ENCODE data around the gene NFKBIA.

DNA sequence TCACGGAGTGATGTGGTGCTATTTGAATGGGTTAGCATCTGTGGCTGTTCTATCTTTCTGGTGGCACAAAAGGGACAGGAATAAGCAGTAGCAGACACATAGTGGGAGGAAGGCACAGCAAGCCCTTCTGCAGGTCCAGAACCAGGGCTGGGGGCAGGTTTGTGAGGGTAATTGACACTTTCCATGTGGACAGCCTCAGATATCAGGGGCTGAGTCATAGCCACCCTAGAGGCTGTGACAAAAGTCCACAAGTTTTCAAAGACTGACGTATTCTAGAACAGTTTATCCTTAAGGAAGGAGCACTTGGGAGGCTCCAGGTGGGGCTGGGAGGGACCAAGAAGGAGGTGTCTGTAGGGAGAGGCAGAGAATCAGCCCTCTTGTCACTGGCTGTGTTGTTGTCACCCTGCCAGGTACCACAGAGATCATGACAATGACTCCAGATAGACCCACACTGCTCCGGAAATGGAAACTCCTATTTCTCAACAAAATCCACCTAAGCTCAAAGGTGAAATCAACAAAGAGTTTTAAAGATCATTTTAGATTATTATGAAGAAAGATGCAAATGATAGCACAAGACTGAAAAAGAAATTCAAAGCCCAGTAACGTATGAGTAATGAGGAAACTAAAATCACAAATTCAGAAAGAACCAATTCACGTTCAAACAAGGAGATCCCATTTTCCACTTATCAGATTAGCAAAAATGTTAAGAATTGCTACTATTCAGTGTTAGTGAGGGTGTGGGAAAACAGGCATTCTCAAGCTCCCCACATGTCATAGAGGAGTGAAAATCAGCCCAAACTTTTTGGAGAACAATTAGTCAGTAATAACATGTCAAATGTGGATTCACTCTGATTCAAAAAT, 48.3 kb downstream of the NFKBIA start:
- TF ChIP-seq, protein P1, sequence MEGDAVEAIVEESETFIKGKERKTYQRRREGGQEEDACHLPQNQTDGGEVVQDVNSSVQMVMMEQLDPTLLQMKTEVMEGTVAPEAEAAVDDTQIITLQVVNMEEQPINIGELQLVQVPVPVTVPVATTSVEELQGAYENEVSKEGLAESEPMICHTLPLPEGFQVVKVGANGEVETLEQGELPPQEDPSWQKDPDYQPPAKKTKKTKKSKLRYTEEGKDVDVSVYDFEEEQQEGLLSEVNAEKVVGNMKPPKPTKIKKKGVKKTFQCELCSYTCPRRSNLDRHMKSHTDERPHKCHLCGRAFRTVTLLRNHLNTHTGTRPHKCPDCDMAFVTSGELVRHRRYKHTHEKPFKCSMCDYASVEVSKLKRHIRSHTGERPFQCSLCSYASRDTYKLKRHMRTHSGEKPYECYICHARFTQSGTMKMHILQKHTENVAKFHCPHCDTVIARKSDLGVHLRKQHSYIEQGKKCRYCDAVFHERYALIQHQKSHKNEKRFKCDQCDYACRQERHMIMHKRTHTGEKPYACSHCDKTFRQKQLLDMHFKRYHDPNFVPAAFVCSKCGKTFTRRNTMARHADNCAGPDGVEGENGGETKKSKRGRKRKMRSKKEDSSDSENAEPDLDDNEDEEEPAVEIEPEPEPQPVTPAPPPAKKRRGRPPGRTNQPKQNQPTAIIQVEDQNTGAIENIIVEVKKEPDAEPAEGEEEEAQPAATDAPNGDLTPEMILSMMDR (IDR thresholded peaks at IDR 0.05 in 8 of 11, conservative IDR thresholded peaks at IDR 0.05 in 3 of 11) = no peak
- no peak for TF ChIP-seq POLR2A (IDR thresholded peaks at IDR 0.05)

Data from spleen (tissue), 7 donors.